Effector memory CD8-positive, alpha-beta T cell (primary cell): Measurements from ENCODE around the gene CALML5.

Experiments used
- ATAC-seq: fragments of 150-1000 bp; cut with Tn5 transposase; replicated peaks from 2 replicates; pipeline ENCODE4 v1.10.0; 2021; ENCODE audit warnings: mild to moderate bottlenecking, moderate library complexity
- DNase-seq, 3 experiments: peaks; one replicate each; pipeline ENCODE4 v3.0.0; 2021
- H3K27ac Mint-ChIP-seq, 2 donors: one replicate each; pipeline ENCODE4 v1.8.0; 2022; ENCODE audit warnings: mild to moderate bottlenecking in 2 of 2, mixed read lengths in 2 of 2, moderate library complexity in 2 of 2
- H3K27me3 Mint-ChIP-seq, 2 donors: one replicate each; pipeline ENCODE4 v1.8.0; 2022; ENCODE audit warnings: mixed read lengths in 2 of 2
- H3K36me3 Mint-ChIP-seq: one replicate; pipeline ENCODE4 v1.8.0; 2022; ENCODE audit warnings: mild to moderate bottlenecking, moderate library complexity, mixed read lengths; ENCODE audit not compliant: insufficient read depth
- H3K4me1 Mint-ChIP-seq, 2 donors: one replicate each; pipeline ENCODE4 v1.8.0; 2022; ENCODE audit warnings: low read depth in 2 of 2, mixed read lengths in 2 of 2
- H3K4me3 Mint-ChIP-seq, 2 donors: one replicate each; pipeline ENCODE4 v1.8.0; 2022; ENCODE audit warnings: mild to moderate bottlenecking in 2 of 2, mixed read lengths in 2 of 2, moderate library complexity in 2 of 2
- H3K9me3 Mint-ChIP-seq, 2 donors: one replicate each; pipeline ENCODE4 v1.8.0; 2022; ENCODE audit warnings: mixed read lengths in 2 of 2

CALML5 gene

GRCh38 chr10:5515948-5516761 lies 16.8 kb upstream of the CALML5 start:
- Mint-ChIP-seq H3K36me3 (no peaks in the 10 kb centered on the region), H3K4me1 (peaks cover 0 to 2% of the 10 kb centered on the region in 2 donors), H3K9me3 (no peaks in the 10 kb centered on the region), H3K27ac (no peak overlapping the region), H3K4me3 (no peak overlapping the region), H3K27me3 (peaks cover 47 to 52% of the 10 kb centered on the region in 2 donors)
- no peak for ATAC-seq
- DNase-seq: no peak

GRCh38 chr10:5514226-5514850 lies 15.0 kb upstream of the CALML5 start:
- DNase-seq (no peak), ATAC-seq (no peak)
- Mint-ChIP-seq H3K4me3 (no peak overlapping the region), H3K36me3 (no peaks in the 10 kb centered on the region), H3K27ac (no peak overlapping the region), H3K4me1 (peaks cover 0 to 2% of the 10 kb centered on the region in 2 donors), H3K27me3 (peaks cover 54 to 61% of the 10 kb centered on the region in 2 donors), H3K9me3 (no peaks in the 10 kb centered on the region)

- H3K4me1 Mint-ChIP-seq: peaks cover 0 to 2% of the 10 kb centered on the region in 2 donors
- ATAC-seq: no peak
- H3K27me3 Mint-ChIP-seq: peaks cover 54 to 74% of the 10 kb centered on the region in 2 donors
These were observed 13.7 kb upstream of the CALML5 start for GRCh38 chr10:5512881-5513612.

GRCh38 chr10:5512331-5512730 lies 13.0 kb upstream of the CALML5 start:
- no peak for ATAC-seq
- no peak overlapping the region for H3K4me3 Mint-ChIP-seq
- H3K4me1 Mint-ChIP-seq: peaks cover 0 to 2% of the 10 kb centered on the region in 2 donors
- DNase-seq: no peak
- no peak overlapping the region for H3K27ac Mint-ChIP-seq
- H3K9me3 Mint-ChIP-seq: no peaks in the 10 kb centered on the region
- peaks cover 3% of the 10 kb centered on the region for H3K36me3 Mint-ChIP-seq
- peaks cover 54 to 81% of the 10 kb centered on the region in 2 donors for H3K27me3 Mint-ChIP-seq

More at GRCh38 chr10:5512881-5513612, 13.7 kb upstream of the CALML5 start:
- Mint-ChIP-seq H3K36me3 (peaks cover 3% of the 10 kb centered on the region), H3K27ac (no peak overlapping the region), H3K4me3 (no peak overlapping the region), H3K9me3 (no peaks in the 10 kb centered on the region)
- DNase-seq: no peak

- Mint-ChIP-seq H3K27ac (no peak overlapping the region), H3K4me3 (no peak overlapping the region), H3K9me3 (no peaks in the 10 kb centered on the region), H3K27me3 (peaks cover 52 to 82% of the 10 kb centered on the region in 2 donors), H3K4me1 (peaks cover 0 to 2% of the 10 kb centered on the region in 2 donors), H3K36me3 (peaks cover 3% of the 10 kb centered on the region)
- ATAC-seq (no peak), DNase-seq (no peak)
These were observed 12.5 kb upstream of the CALML5 start for GRCh38 chr10:5511885-5512280.

- Mint-ChIP-seq H3K9me3 (no peaks in the 10 kb centered on the region), H3K27ac (no peak overlapping the region), H3K27me3 (peaks cover 52 to 82% of the 10 kb centered on the region in 2 donors), H3K4me1 (peaks cover 0 to 2% of the 10 kb centered on the region in 2 donors), H3K36me3 (peaks cover 3% of the 10 kb centered on the region), H3K4me3 (no peak overlapping the region)
- ATAC-seq (no peak), DNase-seq (no peak)
These were observed 12.0 kb upstream of the CALML5 start for GRCh38 chr10:5511231-5511884.

- ATAC-seq: no peak
- Mint-ChIP-seq H3K27me3 (peaks cover 45 to 80% of the 10 kb centered on the region in 2 donors), H3K4me1 (peaks cover 0 to under 1% of the 10 kb centered on the region in 2 donors), H3K4me3 (no peak overlapping the region), H3K9me3 (no peaks in the 10 kb centered on the region), H3K27ac (no peak overlapping the region), H3K36me3 (peaks cover 3% of the 10 kb centered on the region)
- DNase-seq: no peak
These were observed 11.1 kb upstream of the CALML5 start for GRCh38 chr10:5510281-5511072.

- Mint-ChIP-seq H3K27me3 (peaks cover 43 to 80% of the 10 kb centered on the region in 2 donors), H3K36me3 (peaks cover 3% of the 10 kb centered on the region), H3K27ac (no peak overlapping the region), H3K4me3 (no peak overlapping the region), H3K4me1 (no peaks in the 10 kb centered on the region), H3K9me3 (no peaks in the 10 kb centered on the region)
- ATAC-seq: no peak
- DNase-seq: no peak
These were observed 10.3 kb upstream of the CALML5 start for GRCh38 chr10:5509691-5510090.

- Mint-ChIP-seq H3K4me1 (no peaks in the 10 kb centered on the region), H3K9me3 (no peaks in the 10 kb centered on the region), H3K4me3 (no peak overlapping the region), H3K27me3 (peaks cover 41 to 81% of the 10 kb centered on the region in 2 donors), H3K36me3 (peaks cover 3% of the 10 kb centered on the region), H3K27ac (no peak overlapping the region)
- ATAC-seq: no peak
- no peak for DNase-seq
These were observed 9.9 kb upstream of the CALML5 start for GRCh38 chr10:5509236-5509635.

GRCh38 chr10:5508786-5509185 lies 9.4 kb upstream of the CALML5 start:
- ATAC-seq (no peak), DNase-seq (no peak)
- peaks cover 46 to 85% of the 10 kb centered on the region in 2 donors for H3K27me3 Mint-ChIP-seq
- H3K9me3 Mint-ChIP-seq: no peaks in the 10 kb centered on the region
- H3K36me3 Mint-ChIP-seq: peaks cover 3% of the 10 kb centered on the region
- no peaks in the 10 kb centered on the region for H3K4me1 Mint-ChIP-seq
- H3K27ac Mint-ChIP-seq: no peak overlapping the region
- H3K4me3 Mint-ChIP-seq: no peak overlapping the region

- Mint-ChIP-seq H3K9me3 (no peaks in the 10 kb centered on the region), H3K4me1 (no peaks in the 10 kb centered on the region), H3K27me3 (peaks cover 45 to 87% of the 10 kb centered on the region in 2 donors), H3K4me3 (no peak overlapping the region), H3K27ac (no peak overlapping the region), H3K36me3 (peaks cover 3% of the 10 kb centered on the region)
- DNase-seq: no peak
- ATAC-seq: no peak
These were observed 8.8 kb upstream of the CALML5 start for GRCh38 chr10:5508161-5508604.

- Mint-ChIP-seq H3K4me1 (no peaks in the 10 kb centered on the region), H3K4me3 (no peak overlapping the region), H3K9me3 (no peaks in the 10 kb centered on the region), H3K27ac (no peak overlapping the region), H3K36me3 (peaks cover 3% of the 10 kb centered on the region), H3K27me3 (peaks cover 45 to 87% of the 10 kb centered on the region in 2 donors)
- no peak for ATAC-seq
- DNase-seq: no peak
These were observed 8.3 kb upstream of the CALML5 start for GRCh38 chr10:5507649-5508131.
